Neural cell (in vitro differentiated cells): ENCODE results near the gene FBXO42. TPM values are rescaled to one million over a fixed set of nuclear protein-coding genes. Genes with fewer than 3 reads are reported as not detected.

Source experiments
- H2AFZ ChIP-seq: fragments of 200-600, 300-800 bp; sonication (generic), shearing (Covaris generic); 2 replicates; pipeline ENCODE4 v1.6.0; 2014; ENCODE audit warnings: low read depth, mild to moderate bottlenecking, antibody characterized with exemption, low read length, moderate library complexity
- H3F3A ChIP-seq: fragments of 200-600 bp; shearing (Covaris generic); 2 replicates; pipeline ENCODE4 v1.6.1; 2016; ENCODE audit warnings: mild to moderate bottlenecking, moderate library complexity, mixed read lengths, antibody characterized with exemption, low read length; ENCODE audit not compliant: insufficient read depth, poor library complexity, severe bottlenecking
- H3K27ac ChIP-seq: fragments of 200-600, 300-800 bp; sonication (generic), shearing (Covaris generic); 2 replicates; pipeline ENCODE4 v1.5.1; 2014; ENCODE audit warnings: mild to moderate bottlenecking, low read length, moderate library complexity
- H3K27me3 ChIP-seq: fragments of 300-800, 200-600 bp; sonication (generic), shearing (Covaris generic); 2 replicates; pipeline ENCODE4 v1.6.0; 2014; ENCODE audit warnings: mild to moderate bottlenecking, low read depth, low read length, moderate library complexity; ENCODE audit not compliant: insufficient read depth
- H3K36me3 ChIP-seq: fragments of 300-800, 200-600 bp; sonication (generic), shearing (Covaris generic); 2 replicates; pipeline ENCODE4 v1.5.1; 2014; ENCODE audit warnings: mild to moderate bottlenecking, antibody characterized with exemption, low read length, moderate library complexity; ENCODE audit not compliant: insufficient read depth
- H3K4me2 ChIP-seq: fragments of 300-800, 200-600 bp; sonication (generic), shearing (Covaris generic); 2 replicates; pipeline ENCODE4 v1.6.0; 2014; ENCODE audit warnings: mild to moderate bottlenecking, low read length
- H3K4me3 ChIP-seq: fragments of 300-800, 200-600 bp; sonication (generic), shearing (Covaris generic); 2 replicates; pipeline ENCODE4 v1.5.1; 2014; ENCODE audit warnings: mild to moderate bottlenecking, low read length, moderate library complexity
- H3K79me2 ChIP-seq: fragments of 200-600 bp; shearing (Covaris generic); replicated peaks from 2 replicates; pipeline ENCODE4 v1.6.0; 2014; ENCODE audit warnings: mild to moderate bottlenecking, low read length, moderate library complexity; ENCODE audit not compliant: insufficient read depth
- H3K9ac ChIP-seq: fragments of 300-800, 200-600 bp; sonication (generic), shearing (Covaris generic); 2 replicates; pipeline ENCODE4 v1.6.1; 2016; ENCODE audit warnings: mild to moderate bottlenecking, low read length, mixed read lengths
- H3K9me2 ChIP-seq: fragments of 200-600 bp; shearing (Covaris generic); 2 replicates; pipeline ENCODE4 v1.6.1; 2016; ENCODE audit warnings: mild to moderate bottlenecking, low read length, mixed read lengths; ENCODE audit not compliant: insufficient read depth
- H3K9me3 ChIP-seq: fragments of 200-600, 300-800 bp; sonication (generic), shearing (Covaris generic); 2 replicates; pipeline ENCODE4 v1.6.1; 2016; ENCODE audit warnings: mild to moderate bottlenecking, mixed run types, low read length, moderate library complexity, mixed read lengths
- H4K20me1 ChIP-seq: fragments of 200-600 bp; shearing (Covaris generic); 2 replicates; pipeline ENCODE4 v1.6.1; 2016; ENCODE audit warnings: mild to moderate bottlenecking, mixed run types; ENCODE audit not compliant: insufficient read depth
- CTCF ChIP-seq: fragments of 450-650 bp; IDR thresholded peaks from 2 replicates; pipeline ENCODE4 v1.5.1; 2014; ENCODE audit warnings: antibody characterized with exemption, mild to moderate bottlenecking, moderate library complexity; ENCODE audit not compliant: poor library complexity, severe bottlenecking
- EP300 ChIP-seq: fragments of 450-650 bp; conservative IDR thresholded peaks from 2 replicates; pipeline ENCODE4 v1.6.1; 2014; ENCODE audit warnings: antibody characterized with exemption, mild to moderate bottlenecking, moderate library complexity; ENCODE audit not compliant: poor library complexity, severe bottlenecking
- EZH2 ChIP-seq: fragments of 200-600, 300-800 bp; shearing (Covaris generic), sonication (generic); IDR thresholded peaks from 2 replicates; pipeline ENCODE4 v1.6.1; 2014; ENCODE audit warnings: antibody characterized with exemption, low read length, borderline replicate concordance, mild to moderate bottlenecking; ENCODE audit not compliant: insufficient read depth, poor library complexity, severe bottlenecking
- MXI1 ChIP-seq: fragments of 450-650 bp; conservative IDR thresholded peaks from 2 replicates; pipeline ENCODE4 v1.6.1; 2014; ENCODE audit warnings: antibody characterized with exemption, mild to moderate bottlenecking; ENCODE audit not compliant: poor library complexity, severe bottlenecking
- POLR2AphosphoS5 ChIP-seq: IDR thresholded peaks from 2 replicates; pipeline ENCODE4 v1.6.1; 2012
- RAD21 ChIP-seq: fragments of 450-650 bp; conservative IDR thresholded peaks from 2 replicates; pipeline ENCODE4 v1.6.1; 2014; ENCODE audit warnings: antibody characterized with exemption, mild to moderate bottlenecking, moderate library complexity
- REST ChIP-seq: IDR thresholded peaks from 2 replicates; pipeline ENCODE4 v1.6.1; 2012; ENCODE audit warnings: borderline replicate concordance
- SMC3 ChIP-seq: fragments of 450-650 bp; conservative IDR thresholded peaks from 2 replicates; pipeline ENCODE4 v1.6.1; 2014; ENCODE audit warnings: antibody characterized with exemption, mild to moderate bottlenecking, moderate library complexity; ENCODE audit not compliant: poor library complexity
- TAF1 ChIP-seq: IDR thresholded peaks from 2 replicates; pipeline ENCODE4 v1.6.1; 2012; ENCODE audit warnings: low read depth
- polyA plus RNA-seq: library from polyadenylated mRNA; depleted of rRNA; stranded (reverse); fragments of >200 nt; gene quantifications from 2 replicates; pipeline ENCODE4 v1.2.3, GENCODE V29; 2014

Gene FBXO42
- polyA plus RNA-seq, 1 donor from 2014 or later: 30.1 TPM

- no peak overlapping the region for H2AFZ ChIP-seq
- H3K27me3 ChIP-seq: no peaks in the 10 kb centered on the region
- no peak overlapping the region for H3K4me3 ChIP-seq
- H3K9ac ChIP-seq: no peak overlapping the region
- H3K9me3 ChIP-seq: no peaks in the 10 kb centered on the region
- no peaks in the 10 kb centered on the region for H3K9me2 ChIP-seq
- no peaks in the 10 kb centered on the region for H3F3A ChIP-seq
- no peaks in the 10 kb centered on the region for H4K20me1 ChIP-seq
- peaks cover 60% of the 10 kb centered on the region for H3K79me2 ChIP-seq
- TF ChIP-seq EP300 (no peak), EZH2 (no peak), CTCF (no peak), MXI1 (no peak), POLR2AphosphoS5 (no peak), TAF1 (no peak), SMC3 (no peak), RAD21 (no peak), REST (no peak)
- H3K36me3 ChIP-seq: no peaks in the 10 kb centered on the region
- H3K4me2 ChIP-seq: no peak overlapping the region
- no peak overlapping the region for H3K27ac ChIP-seq
Observed at GRCh38 chr1:16386454-16387113, 34.3 kb upstream of the FBXO42 start.

GRCh38 chr1:16385659-16386453, 33.6 kb upstream of the FBXO42 start:
- no peak overlapping the region for H3K4me2 ChIP-seq
- no peaks in the 10 kb centered on the region for H3F3A ChIP-seq
- H4K20me1 ChIP-seq: no peaks in the 10 kb centered on the region
- H3K9ac ChIP-seq: no peak overlapping the region
- H3K9me2 ChIP-seq: no peaks in the 10 kb centered on the region
- no peaks in the 10 kb centered on the region for H3K9me3 ChIP-seq
- H3K36me3 ChIP-seq: no peaks in the 10 kb centered on the region
- no peaks in the 10 kb centered on the region for H3K27me3 ChIP-seq
- H3K79me2 ChIP-seq: peaks cover 59% of the 10 kb centered on the region
- H2AFZ ChIP-seq: no peak overlapping the region
- no peak overlapping the region for H3K4me3 ChIP-seq
- H3K27ac ChIP-seq: no peak overlapping the region
- TF ChIP-seq MXI1 (no peak), EZH2 (no peak), TAF1 (no peak), RAD21 (no peak), CTCF (no peak), REST (no peak), SMC3 (no peak), POLR2AphosphoS5 (no peak), EP300 (no peak)
